ENCODE data around the gene CDC37L1. TPM values are rescaled to one million over a fixed set of nuclear protein-coding genes. Genes with fewer than 3 reads are reported as not detected.

CDC37L1 gene
- polyA plus RNA-seq, 1 donor (not counting 4 experiments of a cell fraction or from before 2014, with no cell fraction given) = 15.5 TPM

DNA sequence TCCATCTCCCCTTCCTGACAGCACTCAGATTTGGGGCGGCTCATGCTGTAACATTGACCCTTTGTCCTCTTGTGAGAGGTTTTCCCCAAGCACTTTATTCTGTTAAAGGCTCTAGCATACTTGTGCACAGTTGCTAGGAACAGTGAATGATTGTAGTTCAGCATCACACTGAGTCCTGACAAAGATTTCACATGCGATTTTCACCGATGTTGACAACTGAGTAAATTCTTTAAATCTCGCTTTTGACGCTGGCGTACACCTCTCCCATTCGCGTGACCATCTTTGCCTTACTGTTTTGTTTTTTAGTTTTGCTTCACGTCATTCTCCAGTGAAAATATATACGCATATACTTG lies 780 bp downstream of the CDC37L1 start:
- dilution Hi-C loops (cut with MboI; ENCODE audit: extremely low pct_ligation_motif_present, low sequenced_read_pairs) = no loop called here
- H3K27me3 ChIP-seq (ENCODE audit: control insufficient read depth, extremely low read depth, insufficient read depth, low read length) = no peaks in the 10 kb centered on the region
- no peaks in the 10 kb centered on the region for H3K36me3 ChIP-seq (ENCODE audit: control insufficient read depth in 2 of 2, extremely low read depth in 1 of 2, insufficient read depth in 2 of 2, low read length in 2 of 2)
- peak overlapping the region; percentile 74 to 88 (median 81) for H3K4me3 ChIP-seq (ENCODE audit: control insufficient read depth in 2 of 3, extremely low read depth in 1 of 3, insufficient read depth in 2 of 3, low read depth in 1 of 3, low read length in 3 of 3)
- H3K9me1 ChIP-seq (ENCODE audit: control insufficient read depth, extremely low read depth, insufficient read depth, low read length) = no peaks in the 10 kb centered on the region
- no peaks in the 10 kb centered on the region for H4K20me1 ChIP-seq (ENCODE audit: control insufficient read depth, extremely low read depth, insufficient read depth, low read length)
- peak overlapping the region; percentile 90 for H3K4me2 ChIP-seq (ENCODE audit: control insufficient read depth, extremely low read depth, insufficient read depth, low read depth, low read length)
- H3K79me2 ChIP-seq (ENCODE audit: control insufficient read depth, insufficient read depth, low read length) = peaks cover 35% of the 10 kb centered on the region
- peak overlapping the region; percentile 81 for H3K9ac ChIP-seq (ENCODE audit: control insufficient read depth, extremely low read depth, insufficient read depth, low read length)
- H2AFZ ChIP-seq (ENCODE audit: control insufficient read depth, low read length) = peak overlapping the region; percentile 76
- FAIRE-seq (no peak), DNase-seq (ENCODE audit: low read depth, low spot score) (no peak)
- TF ChIP-seq EZH2 (IDR thresholded peaks at IDR 0.05; ENCODE audit: low read length) = no peak
- TF ChIP-seq, protein P1, sequence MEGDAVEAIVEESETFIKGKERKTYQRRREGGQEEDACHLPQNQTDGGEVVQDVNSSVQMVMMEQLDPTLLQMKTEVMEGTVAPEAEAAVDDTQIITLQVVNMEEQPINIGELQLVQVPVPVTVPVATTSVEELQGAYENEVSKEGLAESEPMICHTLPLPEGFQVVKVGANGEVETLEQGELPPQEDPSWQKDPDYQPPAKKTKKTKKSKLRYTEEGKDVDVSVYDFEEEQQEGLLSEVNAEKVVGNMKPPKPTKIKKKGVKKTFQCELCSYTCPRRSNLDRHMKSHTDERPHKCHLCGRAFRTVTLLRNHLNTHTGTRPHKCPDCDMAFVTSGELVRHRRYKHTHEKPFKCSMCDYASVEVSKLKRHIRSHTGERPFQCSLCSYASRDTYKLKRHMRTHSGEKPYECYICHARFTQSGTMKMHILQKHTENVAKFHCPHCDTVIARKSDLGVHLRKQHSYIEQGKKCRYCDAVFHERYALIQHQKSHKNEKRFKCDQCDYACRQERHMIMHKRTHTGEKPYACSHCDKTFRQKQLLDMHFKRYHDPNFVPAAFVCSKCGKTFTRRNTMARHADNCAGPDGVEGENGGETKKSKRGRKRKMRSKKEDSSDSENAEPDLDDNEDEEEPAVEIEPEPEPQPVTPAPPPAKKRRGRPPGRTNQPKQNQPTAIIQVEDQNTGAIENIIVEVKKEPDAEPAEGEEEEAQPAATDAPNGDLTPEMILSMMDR (optimal IDR thresholded peaks at IDR 0.05 in 1 of 3, IDR thresholded peaks at IDR 0.05 in 1 of 3, conservative IDR thresholded peaks at IDR 0.05 in 1 of 3; ENCODE audit: extremely low read depth in 1 of 3, insufficient read depth in 2 of 3, low read length in 3 of 3) = no peak
- no peaks in the 10 kb centered on the region for H3K9me3 ChIP-seq (ENCODE audit: control insufficient read depth, low read depth, low read length)
- H3K4me1 ChIP-seq (ENCODE audit: control insufficient read depth, extremely low read depth, insufficient read depth, low read length) = peaks cover 12% of the 10 kb centered on the region
- peak overlapping the region; percentile 94 for H3K27ac ChIP-seq (ENCODE audit: control insufficient read depth, insufficient read depth, low read length)

DNA sequence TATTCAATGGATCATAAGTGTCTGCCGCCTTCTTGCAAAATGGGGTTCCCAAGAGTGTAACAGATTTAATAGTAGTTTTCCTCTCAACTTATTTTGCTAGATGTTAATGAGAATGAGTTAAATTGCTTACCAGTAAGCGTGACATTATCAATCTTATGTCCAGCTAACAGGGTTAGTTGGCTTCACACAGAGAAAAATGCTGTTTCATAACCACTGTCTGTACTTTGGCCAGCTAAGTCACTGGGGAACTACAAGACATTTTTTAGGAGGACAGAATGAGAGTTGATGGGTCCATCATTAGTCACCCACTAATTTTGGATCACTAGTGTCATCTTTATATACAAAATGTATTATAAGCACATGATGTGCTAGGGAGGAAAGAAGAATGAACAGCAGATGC lies 1.4 kb downstream of the CDC37L1 start:
- Histone ChIP-seq H3K9me3 (ENCODE audit: control insufficient read depth, low read depth, low read length) (no peaks in the 10 kb centered on the region), H3K36me3 (ENCODE audit: control insufficient read depth in 2 of 2, extremely low read depth in 1 of 2, insufficient read depth in 2 of 2, low read length in 2 of 2) (no peaks in the 10 kb centered on the region), H3K27me3 (ENCODE audit: control insufficient read depth, extremely low read depth, insufficient read depth, low read length) (no peaks in the 10 kb centered on the region), H3K79me2 (ENCODE audit: control insufficient read depth, insufficient read depth, low read length) (peaks cover 35% of the 10 kb centered on the region), H3K4me3 (ENCODE audit: control insufficient read depth in 2 of 3, extremely low read depth in 1 of 3, insufficient read depth in 2 of 3, low read depth in 1 of 3, low read length in 3 of 3) (peak overlapping the region; percentile 74 to 88 (median 81)), H3K4me2 (ENCODE audit: control insufficient read depth, extremely low read depth, insufficient read depth, low read depth, low read length) (peak overlapping the region; percentile 90), H3K27ac (ENCODE audit: control insufficient read depth, insufficient read depth, low read length) (peak overlapping the region; percentile 94), H3K9ac (ENCODE audit: control insufficient read depth, extremely low read depth, insufficient read depth, low read length) (peak overlapping the region; percentile 81), H3K4me1 (ENCODE audit: control insufficient read depth, extremely low read depth, insufficient read depth, low read length) (peaks cover 12% of the 10 kb centered on the region), H2AFZ (ENCODE audit: control insufficient read depth, low read length) (no peak overlapping the region), H3K9me1 (ENCODE audit: control insufficient read depth, extremely low read depth, insufficient read depth, low read length) (no peaks in the 10 kb centered on the region), H4K20me1 (ENCODE audit: control insufficient read depth, extremely low read depth, insufficient read depth, low read length) (no peaks in the 10 kb centered on the region)
- dilution Hi-C loops (cut with MboI; ENCODE audit: extremely low pct_ligation_motif_present, low sequenced_read_pairs) = no loop called here
- TF ChIP-seq EZH2 (IDR thresholded peaks at IDR 0.05; ENCODE audit: low read length) = no peak
- TF ChIP-seq, protein P1 (optimal IDR thresholded peaks at IDR 0.05 in 1 of 3, IDR thresholded peaks at IDR 0.05 in 1 of 3, conservative IDR thresholded peaks at IDR 0.05 in 1 of 3; ENCODE audit: extremely low read depth in 1 of 3, insufficient read depth in 2 of 3, low read length in 3 of 3) = no peak
- DNase-seq (ENCODE audit: low read depth, low spot score) (no peak), FAIRE-seq (no peak)
